CD4-positive, alpha-beta T cell treated with Interferon alpha-2 for 1 hour (primary cell): ENCODE data around the gene FBF1.

Experiments
- DNase-seq, 2 donors: peaks; one replicate each; pipeline ENCODE4 v3.0.0-alpha.2; 2020 to 2022

FBF1 gene

GRCh38 chr17:75913537-75914210 is 27.2 kb downstream of the FBF1 start:
- DNase-seq, result no peak

GRCh38 chr17:75910699-75911098 is 30.1 kb downstream of the FBF1 start:
- no peak for DNase-seq

- no peak for DNase-seq
Measured at GRCh38 chr17:75909812-75910274, 31.0 kb downstream of the FBF1 start.

GRCh38 chr17:75909051-75909811 is 31.6 kb downstream of the FBF1 start:
- no peak for DNase-seq

GRCh38 chr17:75908201-75908600 is 32.6 kb downstream of the FBF1 start:
- no peak for DNase-seq

- no peak for DNase-seq
Measured at GRCh38 chr17:75906143-75906884, 34.5 kb downstream of the FBF1 start.

GRCh38 chr17:75904749-75905521 is 35.9 kb downstream of the FBF1 start, which contains the start of gene MRPL38:
Gene MRPL38, minus strand, starts transcription at chr17:75904884. Its CDS starts 9 bp downstream, at chr17:75904875.
- peak; percentile 96 to 97 for DNase-seq

GRCh38 chr17:75902406-75902805 is 38.4 kb downstream of the FBF1 start:
- no peak for DNase-seq

GRCh38 chr17:75901727-75902126 is 39.1 kb downstream of the FBF1 start:
- no peak for DNase-seq

GRCh38 chr17:75900691-75901533 is 39.9 kb downstream of the FBF1 start:
- DNase-seq, result no peak

- no peak for DNase-seq
Measured at GRCh38 chr17:75899767-75900468, 40.9 kb downstream of the FBF1 start.

- no peak for DNase-seq
Measured at GRCh38 chr17:75899353-75899752, 41.5 kb downstream of the FBF1 start.

- no peak for DNase-seq
Measured at GRCh38 chr17:75898791-75899190, 42.1 kb downstream of the FBF1 start.

- no peak for DNase-seq
Measured at GRCh38 chr17:75898065-75898464, 42.8 kb downstream of the FBF1 start.

GRCh38 chr17:75897160-75898019 is 43.5 kb downstream of the FBF1 start:
- no peak for DNase-seq

- DNase-seq, result peak; percentile 77 to 82
Measured at GRCh38 chr17:75896415-75897159, 44.3 kb downstream of the FBF1 start, which contains the start of gene TRIM65. Gene TRIM65, minus strand, starts transcription at chr17:75896951. Its CDS starts 14 bp downstream, at chr17:75896937.

GRCh38 chr17:75895370-75896155 is 45.3 kb downstream of the FBF1 start:
- no peak for DNase-seq

- DNase-seq, result no peak
Measured at GRCh38 chr17:75894049-75894733, 46.7 kb downstream of the FBF1 start.
